ENCODE data around the gene HYDIN. TPM values are rescaled to one million over a fixed set of nuclear protein-coding genes. Genes with fewer than 3 reads are reported as not detected.
A peak's percentile ranks its signal among the peaks of the same experiment; 100 is the strongest.
"Not testable (repeated sequence)": the region's sequence is repeated elsewhere in the genome, so short reads cannot be mapped to it uniquely, and the experiment has no call there.

HYDIN gene
- total RNA-seq, 2 donors from 2014 or later, result 0.16 to 0.31 TPM

DNA sequence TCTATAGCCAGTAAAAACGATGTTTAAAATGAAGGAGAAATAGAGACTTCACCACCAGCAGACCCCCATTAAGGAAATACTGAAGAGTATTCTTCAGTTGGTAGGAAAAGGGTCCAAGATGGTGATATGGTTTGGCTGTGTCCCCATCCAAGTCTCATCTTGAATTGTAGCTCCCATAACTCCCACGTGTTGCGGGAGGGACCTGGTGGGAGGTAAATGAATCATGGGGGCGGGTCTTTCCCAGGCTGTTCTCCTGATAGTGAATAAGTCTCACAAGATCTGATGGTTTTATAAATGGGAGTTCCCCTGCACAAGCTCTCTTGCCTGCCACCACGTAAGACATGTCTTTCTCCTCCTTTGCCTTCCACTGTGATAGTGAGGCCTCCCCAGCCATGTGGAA, 352.6 kb downstream of the HYDIN start:
- not testable (repeated sequence) for H3K27ac Mint-ChIP-seq; H3K9me3 Mint-ChIP-seq; ATAC-seq; H3K36me3 Mint-ChIP-seq; DNase-seq (ENCODE audit: low spot score in 2 of 2)

- not testable (repeated sequence) for H3K9me3 Mint-ChIP-seq; H3K36me3 Mint-ChIP-seq; DNase-seq (ENCODE audit: low spot score in 2 of 2); H3K27ac Mint-ChIP-seq; ATAC-seq
Measured at GRCh38 chr16:70876442-70876841, 354.1 kb downstream of the HYDIN start.

- not testable (repeated sequence) for ATAC-seq; DNase-seq (ENCODE audit: low spot score in 2 of 2); H3K27ac Mint-ChIP-seq; H3K36me3 Mint-ChIP-seq; H3K9me3 Mint-ChIP-seq
Measured at GRCh38 chr16:70864698-70865097, 365.8 kb downstream of the HYDIN start.

- not testable (repeated sequence) for H3K9me3 Mint-ChIP-seq; H3K27ac Mint-ChIP-seq; H3K36me3 Mint-ChIP-seq; ATAC-seq; DNase-seq (ENCODE audit: low spot score in 2 of 2)
Measured at GRCh38 chr16:70861996-70862395, 368.5 kb downstream of the HYDIN start.

DNA sequence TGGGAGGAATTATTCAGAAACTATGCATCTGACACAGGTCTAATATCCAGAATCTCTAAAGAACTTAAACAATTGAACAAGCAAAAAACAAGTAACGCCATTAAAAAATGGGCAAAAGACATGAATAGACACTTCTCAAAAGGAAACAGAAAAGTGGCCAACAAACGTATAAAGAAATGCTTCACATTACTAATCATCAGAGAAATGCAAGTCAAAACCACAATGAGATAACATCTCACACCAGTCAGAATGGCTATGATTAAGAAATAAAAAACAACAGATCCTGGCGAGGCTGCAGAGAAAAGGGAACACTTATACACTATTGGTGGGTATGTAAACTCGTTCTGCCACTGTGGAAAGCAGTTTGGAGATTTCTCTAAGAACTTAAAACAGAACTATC, 379.2 kb downstream of the HYDIN start:
- H3K36me3 Mint-ChIP-seq; ATAC-seq; H3K9me3 Mint-ChIP-seq; H3K27ac Mint-ChIP-seq; DNase-seq (ENCODE audit: low spot score in 2 of 2): not testable (repeated sequence)

- H3K36me3 Mint-ChIP-seq; DNase-seq (ENCODE audit: low spot score in 2 of 2): not testable (repeated sequence)
Measured at GRCh38 chr16:70823498-70824118, 406.9 kb downstream of the HYDIN start.

DNA sequence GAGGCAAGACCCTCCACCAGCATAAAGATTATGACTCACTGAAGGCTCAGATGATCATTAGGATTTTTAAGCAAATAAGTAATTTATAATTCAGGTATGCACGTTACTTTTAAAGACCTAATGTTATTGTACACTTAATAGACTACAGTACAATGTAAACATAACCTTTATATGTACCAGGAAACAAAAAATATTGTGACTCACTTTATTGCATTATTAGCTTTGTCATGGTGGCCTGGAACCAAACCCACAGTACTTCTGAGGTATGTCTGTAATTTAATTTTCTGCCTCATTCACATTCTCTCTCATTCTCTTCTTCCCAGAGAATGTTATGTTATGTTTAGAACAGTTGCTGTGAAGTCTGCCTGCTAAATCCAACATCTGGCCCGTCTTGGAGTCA, 407.8 kb downstream of the HYDIN start:
- not testable (repeated sequence) for ATAC-seq; H3K9me3 Mint-ChIP-seq; DNase-seq (ENCODE audit: low spot score in 2 of 2); H3K36me3 Mint-ChIP-seq; H3K27ac Mint-ChIP-seq

More at GRCh38 chr16:70823498-70824118, 406.9 kb downstream of the HYDIN start:
- not testable (repeated sequence) for H3K27ac Mint-ChIP-seq, ATAC-seq, H3K9me3 Mint-ChIP-seq

DNA sequence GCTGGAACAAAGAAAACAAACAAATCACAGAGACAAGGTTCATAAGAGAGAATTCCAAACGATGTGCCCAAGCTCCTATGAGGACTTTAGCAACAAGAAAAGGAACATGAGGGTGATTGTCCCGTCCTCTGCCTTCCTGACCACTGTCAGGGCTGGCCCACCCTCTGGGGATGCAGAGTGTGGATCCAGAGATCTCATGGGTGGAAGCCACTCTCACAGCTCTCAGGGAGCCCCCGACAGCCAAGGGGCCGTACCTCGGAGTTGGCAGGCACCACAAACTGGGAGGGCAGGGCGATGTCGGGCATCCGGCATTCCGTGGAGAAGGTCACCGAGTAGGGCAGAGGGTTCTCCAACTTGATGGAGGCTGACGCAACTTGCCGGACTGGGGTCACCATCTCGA, 412.4 kb downstream of the HYDIN start:
- ATAC-seq, result not testable (repeated sequence)

DNA sequence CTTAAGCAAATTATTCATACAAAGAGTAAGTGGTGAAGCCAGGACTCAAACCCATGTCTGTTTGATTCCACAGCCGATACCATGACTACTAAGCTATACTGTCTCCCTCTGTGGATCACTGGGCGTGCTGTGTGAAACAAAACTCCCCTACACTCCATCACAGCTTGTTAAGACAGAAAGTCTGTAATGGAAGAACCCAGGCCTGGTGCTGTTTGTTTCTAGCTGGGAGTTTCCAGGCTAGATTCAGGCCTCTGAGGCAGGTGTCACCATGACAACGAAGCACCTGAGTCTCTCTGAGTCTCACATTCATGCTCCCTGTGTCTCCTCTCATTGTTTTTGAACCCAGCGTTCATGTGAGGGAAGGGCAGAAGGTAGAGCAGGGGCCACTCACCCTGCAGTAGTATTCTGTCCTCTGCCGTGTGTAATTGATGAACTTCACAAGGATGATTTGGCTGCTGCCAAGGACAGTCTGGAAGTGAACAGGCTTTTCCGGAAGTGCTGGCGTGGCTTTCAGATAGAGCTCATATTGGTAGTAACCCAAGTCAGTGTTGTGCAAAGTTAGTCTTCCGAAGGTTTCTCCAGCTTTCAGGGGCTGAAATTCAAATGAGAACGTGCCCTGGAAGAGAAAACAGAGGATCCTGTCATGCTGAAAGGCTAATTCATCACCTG, 421.0 kb downstream of the HYDIN start:
- DNase-seq (ENCODE audit: low spot score in 2 of 2) (no peak), ATAC-seq (peak in 1 of 2 donors; percentile 78)
- Mint-ChIP-seq H3K9me3 (no peaks in the 10 kb centered on the region), H3K36me3 (no peaks in the 10 kb centered on the region), H3K27ac (no peak overlapping the region)

More for the DNA sequence above, 412.4 kb downstream of the HYDIN start:
- not testable (repeated sequence) for H3K27ac Mint-ChIP-seq; H3K36me3 Mint-ChIP-seq; DNase-seq (ENCODE audit: low spot score in 2 of 2); H3K9me3 Mint-ChIP-seq

DNA sequence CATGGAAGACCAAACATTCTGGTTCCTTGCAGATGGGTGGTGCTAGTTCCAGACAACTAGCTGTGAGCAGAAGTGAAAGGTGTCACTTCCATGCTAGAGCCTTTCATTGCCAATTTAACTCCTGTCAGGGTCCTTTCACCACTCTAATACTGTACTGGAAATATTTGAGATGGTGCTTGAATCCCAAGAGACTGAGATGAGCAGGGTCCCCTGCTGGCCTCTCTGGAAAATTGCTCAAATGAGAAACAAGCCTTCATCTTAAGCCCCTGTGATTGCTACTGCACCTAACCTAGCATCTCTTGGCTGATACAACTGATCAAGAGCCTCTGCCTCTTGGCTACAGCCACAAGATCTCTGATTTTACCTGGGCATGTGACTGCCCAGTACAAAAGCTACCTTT, 422.2 kb downstream of the HYDIN start:
- Mint-ChIP-seq H3K36me3 (no peaks in the 10 kb centered on the region), H3K27ac (no peak overlapping the region), H3K9me3 (no peaks in the 10 kb centered on the region)
- ATAC-seq (no peak), DNase-seq (ENCODE audit: low spot score in 2 of 2) (no peak)

DNA sequence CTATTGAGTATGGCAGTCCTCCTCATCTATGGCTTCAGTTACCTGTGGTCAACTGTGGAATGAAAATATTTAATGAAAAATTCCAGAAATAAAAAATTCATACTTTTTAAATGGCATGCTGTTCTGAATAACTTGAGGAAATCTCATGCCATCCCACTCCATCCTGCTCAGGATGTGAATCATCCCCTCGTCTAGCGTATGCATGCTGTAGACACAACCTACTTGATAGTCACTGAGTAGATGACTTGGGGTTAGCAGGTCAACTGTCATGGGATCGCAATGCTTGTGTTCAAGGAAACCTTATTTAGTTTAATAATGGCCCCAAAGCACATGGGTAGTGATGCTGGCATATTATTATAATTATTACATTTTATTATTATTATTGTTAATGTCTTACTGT, 424.7 kb downstream of the HYDIN start:
- ATAC-seq (no peak), DNase-seq (ENCODE audit: low spot score in 2 of 2) (no peak)
- Mint-ChIP-seq H3K27ac (no peak overlapping the region), H3K9me3 (no peaks in the 10 kb centered on the region), H3K36me3 (no peaks in the 10 kb centered on the region)

DNA sequence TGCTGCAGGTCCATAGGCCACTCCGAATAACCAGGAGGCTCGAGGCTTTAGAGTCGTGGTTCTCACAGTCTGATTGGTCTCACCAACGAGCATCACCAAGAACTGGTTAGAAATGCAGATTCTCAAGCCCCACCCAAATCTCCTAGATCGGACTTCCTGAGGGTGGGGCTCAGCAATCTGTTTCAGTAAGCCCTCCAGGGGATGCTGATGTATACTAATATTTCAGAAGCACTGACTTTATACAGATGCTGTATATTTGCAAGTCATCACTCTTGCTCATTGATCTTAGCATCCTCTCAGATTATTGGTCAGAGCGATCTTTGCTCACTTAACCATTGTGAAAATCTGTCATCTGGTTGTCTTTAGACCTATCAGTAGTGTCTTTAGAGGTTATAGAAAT, 425.1 kb downstream of the HYDIN start:
- peaks cover 0 to 3% of the 10 kb centered on the region in 2 donors for H3K36me3 Mint-ChIP-seq
- H3K27ac Mint-ChIP-seq, result no peak overlapping the region
- DNase-seq (ENCODE audit: low spot score in 2 of 2), result no peak
- no peak for ATAC-seq
- H3K9me3 Mint-ChIP-seq, result no peaks in the 10 kb centered on the region

DNA sequence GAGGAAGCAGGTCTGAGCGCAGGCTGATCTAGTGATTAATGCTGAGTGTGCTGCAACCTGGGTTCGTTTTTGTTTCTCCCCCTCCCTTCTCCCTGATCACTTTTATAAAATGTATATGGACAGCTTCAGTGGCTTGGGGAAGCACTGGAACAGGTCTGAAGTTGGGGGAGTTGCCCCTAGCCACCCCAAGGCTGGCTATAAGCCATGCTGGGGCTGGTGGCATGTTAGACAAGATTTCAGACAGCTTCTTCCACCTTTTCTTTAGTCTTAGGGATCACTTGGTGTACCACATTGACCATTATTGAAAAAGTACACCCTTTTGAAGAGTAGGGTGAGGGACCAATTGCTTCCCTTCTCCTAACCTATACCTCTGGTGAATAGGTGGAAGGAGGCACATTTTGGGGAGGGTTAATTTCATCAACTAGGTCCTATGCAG, 425.8 kb downstream of the HYDIN start:
- ATAC-seq, result no peak
- Mint-ChIP-seq H3K9me3 (no peaks in the 10 kb centered on the region), H3K36me3 (peaks cover 0 to 7% of the 10 kb centered on the region in 2 donors), H3K27ac (no peak overlapping the region)
- DNase-seq (ENCODE audit: low spot score in 2 of 2), result no peak

GRCh38 chr16:70804153-70804733, 426.3 kb downstream of the HYDIN start:
- Mint-ChIP-seq H3K36me3 (peaks cover 0 to 7% of the 10 kb centered on the region in 2 donors), H3K27ac (no peak overlapping the region), H3K9me3 (no peaks in the 10 kb centered on the region)
- DNase-seq (ENCODE audit: low spot score in 2 of 2) (no peak), ATAC-seq (no peak)

DNA sequence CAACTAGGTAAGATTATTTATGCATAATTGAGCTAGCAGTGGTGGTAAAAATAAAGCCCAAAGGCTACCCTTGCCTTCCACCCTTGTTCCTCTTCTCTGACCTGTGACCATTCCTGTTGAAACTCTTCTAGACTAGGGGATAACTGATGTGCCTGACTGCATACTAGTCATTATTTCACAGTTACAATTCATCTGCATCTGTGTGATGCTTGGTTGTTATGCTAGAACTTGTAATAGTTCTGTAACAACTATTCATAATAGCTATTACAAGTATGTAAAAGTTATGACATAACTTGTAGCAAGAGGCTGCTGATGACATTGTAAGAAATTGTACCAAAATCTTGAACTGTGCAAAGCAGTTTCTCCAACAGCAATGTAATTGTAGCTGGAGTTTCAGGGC, 427.2 kb downstream of the HYDIN start:
- no peak for DNase-seq (ENCODE audit: low spot score in 2 of 2)
- H3K27ac Mint-ChIP-seq, result no peak overlapping the region
- peaks cover 0 to 7% of the 10 kb centered on the region in 2 donors for H3K36me3 Mint-ChIP-seq
- ATAC-seq, result no peak
- no peaks in the 10 kb centered on the region for H3K9me3 Mint-ChIP-seq

DNA sequence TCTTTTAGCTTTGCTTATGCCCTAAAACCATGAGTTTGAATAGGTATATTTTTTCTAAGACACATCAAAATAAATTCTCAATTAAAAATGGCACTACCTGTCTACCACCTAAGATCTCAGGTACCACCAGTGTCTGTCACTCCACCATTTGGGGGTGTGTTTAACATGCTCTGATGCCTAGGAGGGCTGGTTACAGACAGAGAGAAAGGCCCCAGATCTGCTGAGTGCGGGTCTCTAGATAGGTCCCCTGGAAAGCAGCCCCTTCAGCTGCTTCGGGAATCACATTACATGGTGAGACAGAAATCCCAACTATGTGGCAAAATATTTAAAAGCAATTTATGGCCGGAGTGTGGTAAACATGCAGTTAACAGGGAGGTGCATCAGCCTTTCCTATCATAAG, 428.9 kb downstream of the HYDIN start:
- Mint-ChIP-seq H3K36me3 (peaks cover 0 to 7% of the 10 kb centered on the region in 2 donors), H3K27ac (peak overlapping the region in 1 of 2 donors; percentile 90), H3K9me3 (no peaks in the 10 kb centered on the region)
- DNase-seq (ENCODE audit: low spot score in 2 of 2), result no peak
- ATAC-seq, result no peak

GRCh38 chr16:70800781-70801480, 429.6 kb downstream of the HYDIN start, which contains the start of gene VAC14:
Gene VAC14, minus strand, starts transcription at chr16:70801158. Its CDS starts 258 bp downstream, at chr16:70800900.
- DNase-seq (ENCODE audit: low spot score in 2 of 2) (peak; percentile 97 to 98), ATAC-seq (peak; percentile 96)
- H3K27ac Mint-ChIP-seq, result peak within 1 kb of the TSS; percentile 90 to 98
- H3K9me3 Mint-ChIP-seq, result no peaks in the 10 kb centered on the region
- H3K36me3 Mint-ChIP-seq, result peaks cover 0 to 7% of the 10 kb centered on the region in 2 donors
